HPDE6-E6E7 (cell line): ENCODE measurements around the gene SEMA4G.
A peak's percentile ranks its signal among the peaks of the same experiment; 100 is the strongest.

Source experiments
- DNase-seq: peaks from one replicate; pipeline ENCODE4 v3.0.0; 2011; ENCODE audit warnings: missing footprints; ENCODE audit errors: extremely low spot score

Gene SEMA4G

GRCh38 chr10:100969187-100970075 lies at the start of gene SEMA4G:
Gene SEMA4G, plus strand, starts transcription at chr10:100969504. Its CDS starts 3,409 bp downstream, at chr10:100972913.
- DNase-seq = peak; percentile 44

DNA sequence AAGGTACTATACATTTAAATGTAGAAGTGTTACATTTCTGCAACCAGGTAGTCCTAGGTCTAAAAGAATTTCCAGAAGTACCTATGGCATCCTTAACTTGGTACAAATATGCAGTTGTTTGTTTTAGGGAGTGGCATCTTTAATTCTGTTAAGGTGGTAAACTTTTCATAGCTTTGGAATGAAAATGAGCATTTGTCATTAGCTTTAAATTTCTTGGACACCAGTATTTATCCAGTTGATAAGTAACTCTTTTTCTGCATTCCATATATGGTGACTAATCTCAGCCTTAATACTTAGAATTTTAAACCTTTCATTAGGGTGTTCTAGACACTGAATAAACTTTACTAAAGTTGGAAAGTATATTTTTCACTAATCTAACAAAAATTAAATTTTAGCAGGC lies 45.7 kb upstream of the SEMA4G start:
- DNase-seq = no peak

- DNase-seq = no peak
Measured at GRCh38 chr10:100927266-100927665, 42.0 kb upstream of the SEMA4G start.

DNA sequence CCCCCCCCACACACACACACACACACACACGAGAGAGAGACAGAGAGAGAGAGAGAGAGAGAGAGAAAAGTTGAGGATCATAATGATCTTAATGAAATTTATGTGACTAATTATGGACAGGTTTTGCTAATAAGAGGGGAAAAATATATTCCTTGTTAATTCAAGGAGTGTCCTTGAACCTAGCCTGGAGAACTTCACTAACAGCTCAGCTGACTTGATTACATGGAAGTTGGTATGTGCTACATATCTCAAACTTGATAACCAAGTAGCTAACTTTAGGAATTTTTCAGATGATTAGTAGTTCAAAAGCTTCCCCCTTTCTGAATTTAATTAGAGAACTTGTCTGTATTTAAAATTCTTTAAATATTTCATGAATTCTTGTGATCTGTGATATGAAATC lies 41.3 kb upstream of the SEMA4G start:
- DNase-seq = no peak

- no peak for DNase-seq
Measured at GRCh38 chr10:100930368-100930767, 38.9 kb upstream of the SEMA4G start.

DNA sequence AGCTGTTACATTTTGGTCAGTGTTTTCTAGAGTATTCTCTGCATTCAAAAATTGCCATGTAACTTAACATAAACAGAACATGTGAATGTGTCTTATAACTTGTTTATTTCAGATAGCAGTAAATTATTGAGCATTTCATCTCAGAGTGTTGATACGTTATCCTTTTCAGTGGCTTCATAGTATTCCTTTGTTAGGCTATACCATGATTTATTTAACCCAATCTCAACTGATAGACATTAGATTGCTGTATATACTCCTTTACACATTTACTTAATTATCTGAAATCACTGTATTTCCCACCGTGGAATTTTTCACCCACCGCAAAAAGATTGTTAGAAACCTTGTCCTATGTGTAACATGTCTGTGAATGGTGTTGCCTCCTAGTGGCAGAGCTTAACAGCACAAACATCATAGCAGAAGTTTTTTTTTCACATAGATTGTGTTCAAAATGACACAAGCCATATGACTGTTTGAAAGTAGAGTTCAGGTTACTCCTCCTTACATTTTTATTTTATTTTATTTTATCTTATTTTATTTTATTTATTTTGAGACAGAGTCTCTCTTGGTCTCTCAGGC lies 35.1 kb upstream of the SEMA4G start:
- no peak for DNase-seq

- DNase-seq = no peak
Measured at GRCh38 chr10:100939763-100940344, 29.4 kb upstream of the SEMA4G start.

DNA sequence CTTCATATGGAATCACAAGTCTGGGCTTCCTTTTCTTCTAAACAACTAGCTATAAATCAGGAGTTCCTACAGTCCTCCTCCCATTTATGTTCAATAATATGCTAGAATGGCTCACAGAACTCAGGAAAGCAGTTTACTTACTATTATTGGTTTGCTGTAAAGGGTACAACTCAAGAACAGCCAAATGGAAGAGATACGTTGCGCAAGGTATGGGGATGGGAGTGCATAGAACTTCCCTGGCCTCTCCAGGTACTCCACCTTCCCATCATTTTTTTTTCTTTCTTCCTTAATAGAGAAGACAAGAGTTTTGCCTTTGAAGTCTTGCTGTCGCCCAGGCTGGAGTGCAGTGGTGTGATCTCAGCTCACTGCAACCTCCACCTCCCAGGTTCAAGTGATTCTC lies 27.1 kb upstream of the SEMA4G start:
- no peak for DNase-seq

DNA sequence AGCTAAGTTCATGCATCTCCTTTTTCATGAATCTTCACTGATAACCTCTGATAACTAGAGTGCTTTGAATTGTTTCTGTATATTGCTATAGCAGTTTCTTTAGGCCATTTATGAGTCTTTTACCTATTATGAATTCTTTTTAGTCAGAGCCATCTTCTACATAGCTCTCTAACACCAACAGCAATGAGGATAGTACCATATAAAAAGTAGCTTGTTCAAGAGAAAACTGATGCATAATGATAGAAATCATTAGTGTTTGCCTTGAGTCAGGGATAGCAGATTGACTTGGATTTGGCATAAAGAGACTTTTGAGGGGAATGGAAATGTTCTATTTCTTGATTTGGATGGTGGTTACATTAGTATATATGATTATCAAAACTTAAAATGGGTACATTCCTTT lies 25.8 kb upstream of the SEMA4G start:
- no peak for DNase-seq

- DNase-seq = no peak
Measured at GRCh38 chr10:100945754-100946153, 23.6 kb upstream of the SEMA4G start.

DNA sequence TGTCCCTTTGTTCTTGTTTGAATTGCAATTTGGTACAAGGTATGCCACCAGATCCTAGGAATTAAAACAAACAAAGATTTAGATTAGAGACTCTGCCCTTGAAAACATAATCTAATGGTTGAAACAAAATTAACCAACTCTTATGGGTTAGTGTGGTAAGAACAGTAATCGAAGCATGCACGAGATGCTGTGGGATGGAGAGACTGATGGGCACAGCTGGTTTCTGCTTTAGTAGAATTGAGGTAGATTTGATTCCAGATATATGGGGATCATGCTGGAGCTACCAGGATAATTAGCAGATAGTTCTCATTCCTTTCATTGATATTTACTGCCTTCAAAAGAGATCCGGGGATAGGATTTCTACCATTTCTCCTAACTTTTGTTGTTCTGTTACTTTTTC lies 20.4 kb upstream of the SEMA4G start:
- no peak for DNase-seq

- DNase-seq = no peak
Measured at GRCh38 chr10:100960251-100960650, 9.1 kb upstream of the SEMA4G start.

- DNase-seq = no peak
Measured at GRCh38 chr10:100962351-100963080, 6.8 kb upstream of the SEMA4G start.

GRCh38 chr10:100963826-100964225 lies 5.5 kb upstream of the SEMA4G start:
- DNase-seq = no peak

GRCh38 chr10:100965820-100966219 lies 3.5 kb upstream of the SEMA4G start:
- no peak for DNase-seq

DNA sequence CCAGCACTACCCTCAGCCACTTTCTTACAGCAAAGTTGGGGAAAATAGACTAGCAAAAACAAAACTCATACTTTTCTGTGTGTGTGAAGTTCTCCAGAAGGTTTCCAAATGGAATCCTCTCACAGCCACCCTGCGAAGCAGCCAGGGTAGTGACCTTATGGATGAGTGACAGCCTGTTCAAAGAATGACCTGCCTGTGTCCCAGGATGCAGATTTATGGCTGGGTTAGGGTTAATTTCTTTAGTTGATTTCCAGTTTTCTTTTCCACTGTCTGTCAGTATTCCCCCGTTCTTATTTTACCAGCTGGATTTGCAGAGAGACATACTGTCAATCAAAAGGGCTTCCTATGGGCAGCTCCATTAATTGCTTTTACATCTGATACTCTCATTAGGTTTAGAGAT lies 2.4 kb upstream of the SEMA4G start:
- no peak for DNase-seq

DNA sequence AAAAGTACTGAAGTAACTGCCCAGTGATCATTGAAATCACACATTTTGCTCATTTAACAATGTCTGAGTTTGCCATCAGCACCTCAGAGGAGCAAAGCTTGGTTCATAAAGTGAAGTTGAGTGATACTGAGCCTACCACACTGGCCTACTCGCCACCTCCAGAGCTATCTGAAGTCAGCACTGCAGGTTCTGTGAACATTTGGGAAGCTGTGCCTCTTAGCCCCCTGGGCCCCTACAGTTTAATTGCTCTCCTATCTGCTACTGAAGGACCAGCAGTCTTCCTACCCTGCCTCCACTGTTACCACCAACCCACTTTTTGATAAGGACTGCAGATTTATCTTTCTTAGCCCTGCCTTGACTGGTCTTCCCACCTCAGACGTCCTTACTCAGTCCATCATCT lies 2.0 kb upstream of the SEMA4G start:
- DNase-seq = no peak

DNA sequence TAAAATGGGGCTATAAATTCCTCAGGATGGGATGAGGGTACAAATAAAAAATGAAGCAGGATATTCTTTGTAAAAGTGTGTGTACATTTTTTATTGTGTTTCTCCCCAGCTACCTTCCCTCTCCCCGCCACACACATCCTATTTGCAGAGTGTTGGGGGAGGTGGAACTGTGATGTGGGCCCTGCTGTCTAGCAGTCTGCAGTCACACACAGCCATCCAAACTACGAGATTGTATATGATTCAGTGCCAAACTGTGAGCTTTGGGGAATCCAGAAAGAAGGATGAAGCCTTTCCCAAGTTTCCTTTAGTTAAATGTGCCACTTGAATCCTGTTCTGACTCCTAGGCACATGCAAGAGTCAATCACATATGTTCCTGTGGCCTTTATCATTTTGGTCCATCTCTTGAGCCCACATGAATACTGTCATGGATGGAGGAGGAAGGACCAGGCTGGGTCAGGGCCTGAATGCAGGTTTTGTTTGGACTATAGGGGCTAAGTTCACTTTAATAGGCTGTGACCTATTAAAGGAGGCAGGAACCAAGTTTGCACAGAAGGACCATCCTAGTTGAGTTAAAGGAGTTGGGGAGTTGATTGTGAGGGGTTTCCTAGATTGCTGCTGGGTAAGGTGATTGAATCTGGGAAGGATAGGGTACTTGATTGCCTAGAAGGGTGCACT lies 1.1 kb upstream of the SEMA4G start:
- DNase-seq = no peak

- no peak for DNase-seq
Measured at GRCh38 chr10:100968863-100969186, 479 bp upstream of the SEMA4G start.

GRCh38 chr10:100970076-100970913 lies 991 bp downstream of the SEMA4G start:
- DNase-seq = no peak
